ENCODE data around the gene TMEM255A. TPM values are rescaled to one million over a fixed set of nuclear protein-coding genes. Genes with fewer than 3 reads are reported as not detected.

The TMEM255A gene
- total RNA-seq, 2 donors from 2014 or later: 0.52 TPM; not detected in 1

DNA sequence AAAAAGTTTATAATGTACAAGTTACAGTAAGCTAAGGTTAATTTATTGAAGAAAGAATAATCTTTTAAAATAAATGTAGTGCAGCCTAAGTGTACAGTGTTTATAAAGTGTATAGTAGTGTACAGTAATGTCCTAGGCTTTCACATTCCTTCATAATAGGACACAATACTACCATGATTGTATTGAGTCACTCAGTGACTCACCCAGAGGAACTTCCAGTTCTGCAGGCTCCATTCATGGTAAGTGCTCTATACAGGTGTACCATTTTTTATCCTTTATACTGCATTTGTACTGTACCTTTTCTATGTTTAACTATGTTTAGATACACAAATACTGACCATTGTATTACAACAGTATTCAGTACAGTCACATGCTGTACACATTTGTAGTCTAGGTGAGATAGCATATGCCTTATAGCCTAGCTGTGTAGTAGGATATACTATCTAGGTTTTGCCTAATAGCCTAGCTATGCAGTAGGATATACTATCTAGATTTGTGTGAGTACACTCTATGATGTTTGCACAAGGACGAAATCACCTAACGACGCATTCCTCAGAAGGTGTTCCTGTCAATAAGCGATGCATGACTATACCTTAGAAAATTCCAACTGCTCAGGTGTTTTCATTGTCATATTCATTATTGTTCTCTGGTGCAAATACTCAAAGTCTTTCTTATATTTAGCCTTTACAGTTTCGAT, 5.5 kb upstream of the TMEM255A start:
- Histone ChIP-seq H3K27me3 (no peaks in the 10 kb centered on the region), H3K36me3 (replicated peaks in 1 of 2; ENCODE audit: insufficient read depth in 1 of 2, low read depth in 2 of 2) (no peaks in the 10 kb centered on the region), H3K9me3 (no peaks in the 10 kb centered on the region), H3K4me1 (no peaks in the 10 kb centered on the region), H3K4me3 (no peak overlapping the region), H3K27ac (no peak overlapping the region)
- DNase-seq (no peak), ATAC-seq (no peak)
- no peak for TF ChIP-seq POLR2A (IDR thresholded peaks at IDR 0.05)
- TF ChIP-seq, protein P1, sequence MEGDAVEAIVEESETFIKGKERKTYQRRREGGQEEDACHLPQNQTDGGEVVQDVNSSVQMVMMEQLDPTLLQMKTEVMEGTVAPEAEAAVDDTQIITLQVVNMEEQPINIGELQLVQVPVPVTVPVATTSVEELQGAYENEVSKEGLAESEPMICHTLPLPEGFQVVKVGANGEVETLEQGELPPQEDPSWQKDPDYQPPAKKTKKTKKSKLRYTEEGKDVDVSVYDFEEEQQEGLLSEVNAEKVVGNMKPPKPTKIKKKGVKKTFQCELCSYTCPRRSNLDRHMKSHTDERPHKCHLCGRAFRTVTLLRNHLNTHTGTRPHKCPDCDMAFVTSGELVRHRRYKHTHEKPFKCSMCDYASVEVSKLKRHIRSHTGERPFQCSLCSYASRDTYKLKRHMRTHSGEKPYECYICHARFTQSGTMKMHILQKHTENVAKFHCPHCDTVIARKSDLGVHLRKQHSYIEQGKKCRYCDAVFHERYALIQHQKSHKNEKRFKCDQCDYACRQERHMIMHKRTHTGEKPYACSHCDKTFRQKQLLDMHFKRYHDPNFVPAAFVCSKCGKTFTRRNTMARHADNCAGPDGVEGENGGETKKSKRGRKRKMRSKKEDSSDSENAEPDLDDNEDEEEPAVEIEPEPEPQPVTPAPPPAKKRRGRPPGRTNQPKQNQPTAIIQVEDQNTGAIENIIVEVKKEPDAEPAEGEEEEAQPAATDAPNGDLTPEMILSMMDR (IDR thresholded peaks at IDR 0.05): no peak
- intact Hi-C loops (cut with DNase I): no loop called here
- WGBS, 2 donors: 14 to 20% methylated on average over 5 of the region's 5 CpGs

DNA sequence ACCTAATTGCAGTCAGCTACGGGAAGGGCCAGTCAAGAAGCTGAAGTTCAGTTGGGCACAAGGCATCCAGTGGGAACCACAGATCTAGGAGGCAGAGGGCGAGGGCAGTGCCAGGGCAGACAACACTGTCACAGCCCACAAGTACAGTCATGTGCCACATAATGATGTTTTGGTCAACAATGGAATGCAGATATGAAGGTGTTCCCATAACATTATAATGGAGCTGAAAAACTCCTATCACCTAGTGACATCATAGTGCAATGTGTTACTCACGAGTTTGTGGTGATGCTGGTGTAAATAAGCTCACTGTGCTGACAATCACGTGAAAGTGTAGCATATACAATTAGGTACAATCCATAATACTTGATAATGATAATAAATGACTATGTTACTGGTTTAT, 4.5 kb upstream of the TMEM255A start:
- ATAC-seq (no peak), DNase-seq (no peak)
- TF ChIP-seq, protein P1 (IDR thresholded peaks at IDR 0.05): no peak
- TF ChIP-seq POLR2A (IDR thresholded peaks at IDR 0.05): no peak
- no peak overlapping the region for H3K4me3 ChIP-seq
- peaks cover 6% of the 10 kb centered on the region for H3K4me1 ChIP-seq
- no peak overlapping the region for H3K27ac ChIP-seq
- 24 to 40% methylated on average over 3 to 4 of the region's 4 CpGs for WGBS, 2 donors
- no peaks in the 10 kb centered on the region for H3K36me3 ChIP-seq (replicated peaks in 1 of 2; ENCODE audit: insufficient read depth in 1 of 2, low read depth in 2 of 2)
- no peaks in the 10 kb centered on the region for H3K27me3 ChIP-seq
- intact Hi-C loops (cut with DNase I): no loop called here
- H3K9me3 ChIP-seq: no peaks in the 10 kb centered on the region

DNA sequence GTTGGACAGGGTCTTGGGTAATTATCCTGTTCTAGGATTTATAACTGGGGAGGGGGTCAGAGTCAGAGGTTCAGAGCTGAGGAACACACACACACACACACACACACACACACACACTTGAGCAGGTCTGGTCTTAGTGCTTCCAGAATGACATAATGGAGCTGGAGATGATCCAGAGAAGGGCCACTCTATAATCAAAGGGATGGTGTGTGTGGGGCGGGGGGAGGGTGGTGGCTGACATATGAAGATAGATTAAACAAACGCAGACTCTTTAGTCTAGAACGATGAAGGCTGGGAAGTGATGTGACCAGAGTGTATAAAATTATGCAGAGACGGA, 434 bp upstream of the TMEM255A start:
- H3K4me3 ChIP-seq: no peak overlapping the region
- intact Hi-C loops (cut with DNase I): no loop called here
- H3K4me1 ChIP-seq: peaks cover 21% of the 10 kb centered on the region
- ATAC-seq: no peak
- H3K9me3 ChIP-seq: no peaks in the 10 kb centered on the region
- no peaks in the 10 kb centered on the region for H3K36me3 ChIP-seq (replicated peaks in 1 of 2; ENCODE audit: insufficient read depth in 1 of 2, low read depth in 2 of 2)
- no peak for DNase-seq
- no peak overlapping the region for H3K27ac ChIP-seq
- TF ChIP-seq POLR2A (IDR thresholded peaks at IDR 0.05): no peak
- TF ChIP-seq, protein P1 (IDR thresholded peaks at IDR 0.05): no peak
- H3K27me3 ChIP-seq: peaks cover 0 to 7% of the 10 kb centered on the region in 2 donors
- 49 to 56% methylated on average over 2 to 4 of the region's 4 CpGs for WGBS, 2 donors

DNA sequence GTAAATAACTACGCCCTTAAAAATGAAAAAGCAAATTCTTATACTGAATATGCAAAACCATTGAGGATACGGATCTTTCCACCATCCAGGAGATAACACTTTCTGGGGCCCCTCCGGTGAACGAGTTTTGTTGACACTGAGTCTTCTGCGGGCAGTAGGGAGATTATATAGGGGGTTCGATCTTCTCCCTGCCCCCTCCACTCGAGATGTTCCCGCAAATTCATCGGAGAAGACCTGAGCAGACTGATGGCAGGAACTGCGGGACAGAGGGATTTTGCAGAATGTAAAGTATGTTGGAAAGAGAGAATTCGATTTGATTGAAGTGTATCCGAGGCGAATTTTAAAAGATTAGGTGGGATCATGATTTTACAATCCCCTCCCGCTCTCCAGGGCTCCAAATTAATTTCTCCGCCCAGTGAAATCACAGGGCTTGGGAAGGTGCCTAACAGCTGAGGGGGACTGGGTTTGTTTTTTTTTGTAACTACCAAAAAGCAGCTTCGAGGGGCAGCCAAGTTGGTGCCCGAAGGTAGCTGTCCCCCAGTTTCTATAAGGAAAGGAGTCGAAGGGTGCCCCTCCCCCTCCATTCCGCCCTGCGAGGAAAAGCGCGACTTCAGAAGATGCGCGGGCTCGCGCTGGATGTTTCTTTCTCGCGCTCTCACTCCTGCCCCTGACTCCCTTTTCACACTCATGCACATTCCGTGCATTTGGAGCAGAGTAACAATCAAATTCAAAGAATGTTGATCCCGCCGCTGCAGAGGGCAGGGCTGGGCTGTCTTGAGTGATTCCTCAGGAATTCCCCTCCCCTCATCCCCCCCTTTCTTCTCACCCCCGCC, 1.2 kb downstream of the TMEM255A start:
- Histone ChIP-seq H3K27me3 (peaks cover 0 to 7% of the 10 kb centered on the region in 2 donors), H3K9me3 (no peaks in the 10 kb centered on the region), H3K4me3 (no peak overlapping the region), H3K4me1 (peaks cover 21% of the 10 kb centered on the region), H3K36me3 (replicated peaks in 1 of 2; ENCODE audit: insufficient read depth in 1 of 2, low read depth in 2 of 2) (no peaks in the 10 kb centered on the region), H3K27ac (no peak overlapping the region)
- DNase-seq: peak in 1 of 4 donors; percentile 22
- no peak for ATAC-seq
- intact Hi-C loops (cut with DNase I): no loop called here
- WGBS, 2 donors: 1 to 3% methylated on average over 8 to 31 of the region's 32 CpGs
- TF ChIP-seq POLR2A (IDR thresholded peaks at IDR 0.05): no peak
- TF ChIP-seq, protein P1 (IDR thresholded peaks at IDR 0.05): no peak
